HepG2 (cell line): ENCODE data around the gene CARMIL3. TPM values are rescaled to one million over a fixed set of nuclear protein-coding genes. Genes with fewer than 3 reads are reported as not detected.

ENCODE experiments used
- ARID2 ChIP-seq: sonication (generic); formaldehyde crosslinking; IDR thresholded peaks from 2 replicates; pipeline ENCODE4 v1.8.1; 2022; ENCODE audit warnings: mild to moderate bottlenecking, missing genetic modification reagents, borderline replicate concordance
- BRCA1 ChIP-seq: sonication (generic); formaldehyde crosslinking; IDR thresholded peaks from 2 replicates; pipeline ENCODE4 v1.4.0; 2020; ENCODE audit warnings: missing genetic modification reagents
- MYPOP ChIP-seq: sonication (generic); formaldehyde crosslinking; IDR thresholded peaks from 2 replicates; pipeline ENCODE4 v1.8.1; 2023; ENCODE audit warnings: mild to moderate bottlenecking, moderate library complexity, missing genetic modification reagents
- NRL ChIP-seq: sonication (generic); formaldehyde crosslinking; IDR thresholded peaks from 2 replicates; pipeline ENCODE4 v1.5.0; 2020; ENCODE audit warnings: missing genetic modification reagents, mild to moderate bottlenecking, moderate library complexity, borderline replicate concordance
- PHF21A ChIP-seq: sonication (generic); formaldehyde crosslinking; IDR thresholded peaks from 2 replicates; pipeline ENCODE4 v1.5.0; 2020; ENCODE audit warnings: mild to moderate bottlenecking, missing genetic modification reagents
- PPARG ChIP-seq: conservative IDR thresholded peaks from 2 replicates; pipeline ENCODE4 v1.6.1; 2016; ENCODE audit warnings: missing biosample characterization, missing genetic modification reagents
- PTBP1 ChIP-seq: fragments of 200-400 bp; formaldehyde crosslinking; IDR thresholded peaks from 2 replicates; pipeline ENCODE4 v1.6.1; 2018; ENCODE audit warnings: low read length, low read depth; ENCODE audit not compliant: poor library complexity, severe bottlenecking
- SMC3 ChIP-seq: IDR thresholded peaks from 2 replicates; pipeline ENCODE4 v1.6.1; 2011; ENCODE audit warnings: low read length, improper control_type of control experiment
- TBX2 ChIP-seq: sonication (generic); formaldehyde crosslinking; IDR thresholded peaks from 2 replicates; pipeline ENCODE4 v1.5.0; 2020; ENCODE audit warnings: missing genetic modification reagents, mild to moderate bottlenecking, borderline replicate concordance
- ZBTB20 ChIP-seq: sonication (generic); formaldehyde crosslinking; IDR thresholded peaks from 2 replicates; pipeline ENCODE4 v1.8.1; 2023; ENCODE audit warnings: missing genetic modification reagents, low read depth, mild to moderate bottlenecking, borderline replicate concordance
- ZBTB43 ChIP-seq: sonication (generic); formaldehyde crosslinking; conservative IDR thresholded peaks from 2 replicates; pipeline ENCODE4 v1.4.0; 2020; ENCODE audit warnings: missing genetic modification reagents
- ZNF121 ChIP-seq: sonication (generic); formaldehyde crosslinking; IDR thresholded peaks from 2 replicates; pipeline ENCODE4 v1.5.0; 2020; ENCODE audit warnings: mild to moderate bottlenecking, missing genetic modification reagents
- ZNF274 ChIP-seq: sonication (generic); formaldehyde crosslinking; IDR thresholded peaks from 2 replicates; pipeline ENCODE4 v1.5.1; 2020; ENCODE audit warnings: mild to moderate bottlenecking, missing genetic modification reagents
- ZNF337 ChIP-seq: sonication (generic); formaldehyde crosslinking; IDR thresholded peaks from 2 replicates; pipeline ENCODE4 v1.5.1; 2020; ENCODE audit warnings: missing genetic modification reagents, low read depth, mild to moderate bottlenecking, borderline replicate concordance
- ZNF501 ChIP-seq: sonication (generic); formaldehyde crosslinking; IDR thresholded peaks from 2 replicates; pipeline ENCODE4 v1.5.1; 2020; ENCODE audit warnings: mild to moderate bottlenecking, moderate library complexity, missing genetic modification reagents
- ZNF557 ChIP-seq: sonication (generic); formaldehyde crosslinking; IDR thresholded peaks from 2 replicates; pipeline ENCODE4 v1.4.0; 2020; ENCODE audit warnings: missing genetic modification reagents
- ZNF883 ChIP-seq: sonication (generic); formaldehyde crosslinking; IDR thresholded peaks from 2 replicates; pipeline ENCODE4 v1.5.1; 2020; ENCODE audit warnings: mild to moderate bottlenecking, missing genetic modification reagents; ENCODE audit errors: not compliant biosample characterization
- ZNF891 ChIP-seq: sonication (generic); formaldehyde crosslinking; IDR thresholded peaks from 2 replicates; pipeline ENCODE4 v1.5.0; 2020; ENCODE audit warnings: mild to moderate bottlenecking, missing genetic modification reagents
- polyA plus RNA-seq, 8 experiments: library from polyadenylated mRNA; depleted of rRNA in 3 of 8; stranded (reverse) in 7 of 8; unstranded in 1 of 8; fragments of >200 nt; fragmentation: Illumina TruSeq in 4 of 8; extraction: Trizol in 4 of 8; gene quantifications; 2 replicates each; pipeline versions ENCODE4 v1.2.1 to v1.2.3, GENCODE V29; 2011 to 2016; ENCODE audit warnings: low read depth in 4 of 8, missing spikeins in 1 of 8, mixed read lengths in 1 of 8; ENCODE audit not compliant: insufficient read depth in 1 of 8
- total RNA-seq, 5 experiments: library from RNA; depleted of rRNA; stranded (reverse); fragments of >200 nt; fragmentation: Illumina TruSeq; extraction: Trizol; gene quantifications; 2 replicates each; pipeline ENCODE4 v1.2.3, GENCODE V29; 2016; ENCODE audit warnings: low read depth in 1 of 5
- TF ChIP-seq, protein P1 (sequence below): sonication (generic); formaldehyde crosslinking; IDR thresholded peaks from 2 replicates; pipeline ENCODE4 v1.9.0; 2021; ENCODE audit warnings: missing genetic modification reagents, mild to moderate bottlenecking, borderline replicate concordance
- TF ChIP-seq, protein P2 (sequence below): sonication (generic); formaldehyde crosslinking; IDR thresholded peaks from 2 replicates; pipeline ENCODE4 v1.4.0; 2020; ENCODE audit warnings: mild to moderate bottlenecking, missing genetic modification reagents, borderline replicate concordance
- TF ChIP-seq, protein P3 (sequence below): sonication (generic); formaldehyde crosslinking; IDR thresholded peaks from 2 replicates; pipeline ENCODE4 v1.5.0; 2020; ENCODE audit warnings: mild to moderate bottlenecking, missing genetic modification reagents

Gene CARMIL3
- total and polyA plus RNA-seq, 2 of the 13 experiments (the other 11 are each of a cell fraction or from before 2014, with no cell fraction given), result 0.27 to 0.55 TPM

GRCh38 chr14:24115422-24116127 lies 63.8 kb downstream of the CARMIL3 start (continued):
- TF ChIP-seq SMC3, result no peak
- TF ChIP-seq ZBTB43, result no peak; the same call in 1 of the 2 replicates
- TF ChIP-seq PTBP1, result peak; percentile 60
- 0 out of 2 replicates have a peak, but pooled peaks have one; percentile 6 for TF ChIP-seq ARID2 (CRISPR knock-in tag)
- peak; percentile 53 for TF ChIP-seq ZNF883
- peak; percentile 66; the same call in 1 of the 2 replicates for TF ChIP-seq ZNF274 (CRISPR knock-in tag)
- peak; percentile 84; the same call in 1 of the 2 replicates for TF ChIP-seq ZBTB20 (CRISPR knock-in tag)
- no peak for TF ChIP-seq ZNF121
- TF ChIP-seq PPARG (CRISPR knock-in tag), result no peak
- TF ChIP-seq TBX2 (CRISPR knock-in tag), result no peak
- TF ChIP-seq, protein P1, sequence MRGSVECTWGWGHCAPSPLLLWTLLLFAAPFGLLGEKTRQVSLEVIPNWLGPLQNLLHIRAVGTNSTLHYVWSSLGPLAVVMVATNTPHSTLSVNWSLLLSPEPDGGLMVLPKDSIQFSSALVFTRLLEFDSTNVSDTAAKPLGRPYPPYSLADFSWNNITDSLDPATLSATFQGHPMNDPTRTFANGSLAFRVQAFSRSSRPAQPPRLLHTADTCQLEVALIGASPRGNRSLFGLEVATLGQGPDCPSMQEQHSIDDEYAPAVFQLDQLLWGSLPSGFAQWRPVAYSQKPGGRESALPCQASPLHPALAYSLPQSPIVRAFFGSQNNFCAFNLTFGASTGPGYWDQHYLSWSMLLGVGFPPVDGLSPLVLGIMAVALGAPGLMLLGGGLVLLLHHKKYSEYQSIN, result no peak
- TF ChIP-seq NRL, result peak; percentile 90
- peak; percentile 76 for TF ChIP-seq BRCA1 (CRISPR knock-in tag)
- no peak for TF ChIP-seq PHF21A
- TF ChIP-seq, protein P2, sequence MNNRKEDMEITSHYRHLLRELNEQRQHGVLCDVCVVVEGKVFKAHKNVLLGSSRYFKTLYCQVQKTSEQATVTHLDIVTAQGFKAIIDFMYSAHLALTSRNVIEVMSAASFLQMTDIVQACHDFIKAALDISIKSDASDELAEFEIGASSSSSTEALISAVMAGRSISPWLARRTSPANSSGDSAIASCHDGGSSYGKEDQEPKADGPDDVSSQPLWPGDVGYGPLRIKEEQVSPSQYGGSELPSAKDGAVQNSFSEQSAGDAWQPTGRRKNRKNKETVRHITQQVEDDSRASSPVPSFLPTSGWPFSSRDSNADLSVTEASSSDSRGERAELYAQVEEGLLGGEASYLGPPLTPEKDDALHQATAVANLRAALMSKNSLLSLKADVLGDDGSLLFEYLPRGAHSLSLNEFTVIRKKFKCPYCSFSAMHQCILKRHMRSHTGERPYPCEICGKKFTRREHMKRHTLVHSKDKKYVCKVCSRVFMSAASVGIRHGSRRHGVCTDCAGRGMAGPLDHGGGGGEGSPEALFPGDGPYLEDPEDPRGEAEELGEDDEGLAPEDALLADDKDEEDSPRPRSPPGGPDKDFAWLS, result no peak; the same call in 1 of the 2 replicates
- TF ChIP-seq, protein P3, sequence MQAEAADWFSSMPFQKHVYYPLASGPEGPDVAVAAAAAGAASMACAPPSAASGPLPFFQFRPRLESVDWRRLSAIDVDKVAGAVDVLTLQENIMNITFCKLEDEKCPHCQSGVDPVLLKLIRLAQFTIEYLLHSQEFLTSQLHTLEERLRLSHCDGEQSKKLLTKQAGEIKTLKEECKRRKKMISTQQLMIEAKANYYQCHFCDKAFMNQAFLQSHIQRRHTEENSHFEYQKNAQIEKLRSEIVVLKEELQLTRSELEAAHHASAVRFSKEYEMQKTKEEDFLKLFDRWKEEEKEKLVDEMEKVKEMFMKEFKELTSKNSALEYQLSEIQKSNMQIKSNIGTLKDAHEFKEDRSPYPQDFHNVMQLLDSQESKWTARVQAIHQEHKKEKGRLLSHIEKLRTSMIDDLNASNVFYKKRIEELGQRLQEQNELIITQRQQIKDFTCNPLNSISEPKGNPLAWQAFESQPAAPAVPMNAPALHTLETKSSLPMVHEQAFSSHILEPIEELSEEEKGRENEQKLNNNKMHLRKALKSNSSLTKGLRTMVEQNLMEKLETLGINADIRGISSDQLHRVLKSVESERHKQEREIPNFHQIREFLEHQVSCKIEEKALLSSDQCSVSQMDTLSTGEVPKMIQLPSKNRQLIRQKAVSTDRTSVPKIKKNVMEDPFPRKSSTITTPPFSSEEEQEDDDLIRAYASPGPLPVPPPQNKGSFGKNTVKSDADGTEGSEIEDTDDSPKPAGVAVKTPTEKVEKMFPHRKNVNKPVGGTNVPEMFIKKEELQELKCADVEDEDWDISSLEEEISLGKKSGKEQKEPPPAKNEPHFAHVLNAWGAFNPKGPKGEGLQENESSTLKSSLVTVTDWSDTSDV (CRISPR knock-in tag), result no peak
- TF ChIP-seq ZNF337 (CRISPR knock-in tag), result 0 out of 2 replicates have a peak, but pooled peaks have one; percentile 36
- TF ChIP-seq ZNF557 (CRISPR knock-in tag), result peak; percentile 22; the same call in 1 of the 2 replicates
- TF ChIP-seq MYPOP (CRISPR knock-in tag), result no peak
- TF ChIP-seq ZNF891 (CRISPR knock-in tag), result peak; percentile 95
- no peak; the same call in 1 of the 2 replicates for TF ChIP-seq ZNF501
